ENCODE data around the gene P2RY2.

Gene P2RY2

DNA sequence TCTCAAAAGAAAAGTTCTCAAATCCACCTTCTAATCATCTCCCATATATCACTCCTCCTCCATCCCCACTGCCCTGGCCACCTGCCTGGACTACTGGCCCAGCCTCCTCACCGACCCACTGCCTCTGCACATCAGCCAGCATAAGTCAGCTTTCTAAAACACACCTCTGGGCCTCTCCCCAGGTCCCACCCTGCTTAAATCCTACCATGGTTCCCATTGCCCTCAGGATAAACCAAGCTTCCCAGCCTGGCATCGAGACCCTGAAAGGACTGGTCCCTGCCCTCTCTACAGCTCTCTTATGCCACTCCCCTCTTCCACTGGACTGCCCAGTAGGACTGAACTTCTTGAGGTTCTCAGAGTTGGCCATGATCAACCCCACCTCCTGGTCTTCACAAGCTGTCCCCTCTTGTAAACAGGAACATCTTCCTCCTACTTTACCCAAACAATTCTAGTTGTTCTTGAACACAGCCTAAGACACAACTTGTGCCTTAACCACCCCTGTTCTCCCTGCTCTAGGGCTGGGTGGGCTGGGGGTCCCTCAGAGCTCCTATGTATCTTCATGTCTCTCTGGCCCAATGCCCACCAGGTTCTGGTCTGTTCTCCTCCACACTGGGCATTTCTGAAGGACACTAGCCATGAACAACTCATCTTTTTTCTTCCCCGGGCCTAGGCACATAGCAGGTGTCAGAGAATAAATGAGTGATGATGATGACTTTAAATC is 41.5 kb downstream of the P2RY2 start:
- TF ChIP-seq, protein P1, sequence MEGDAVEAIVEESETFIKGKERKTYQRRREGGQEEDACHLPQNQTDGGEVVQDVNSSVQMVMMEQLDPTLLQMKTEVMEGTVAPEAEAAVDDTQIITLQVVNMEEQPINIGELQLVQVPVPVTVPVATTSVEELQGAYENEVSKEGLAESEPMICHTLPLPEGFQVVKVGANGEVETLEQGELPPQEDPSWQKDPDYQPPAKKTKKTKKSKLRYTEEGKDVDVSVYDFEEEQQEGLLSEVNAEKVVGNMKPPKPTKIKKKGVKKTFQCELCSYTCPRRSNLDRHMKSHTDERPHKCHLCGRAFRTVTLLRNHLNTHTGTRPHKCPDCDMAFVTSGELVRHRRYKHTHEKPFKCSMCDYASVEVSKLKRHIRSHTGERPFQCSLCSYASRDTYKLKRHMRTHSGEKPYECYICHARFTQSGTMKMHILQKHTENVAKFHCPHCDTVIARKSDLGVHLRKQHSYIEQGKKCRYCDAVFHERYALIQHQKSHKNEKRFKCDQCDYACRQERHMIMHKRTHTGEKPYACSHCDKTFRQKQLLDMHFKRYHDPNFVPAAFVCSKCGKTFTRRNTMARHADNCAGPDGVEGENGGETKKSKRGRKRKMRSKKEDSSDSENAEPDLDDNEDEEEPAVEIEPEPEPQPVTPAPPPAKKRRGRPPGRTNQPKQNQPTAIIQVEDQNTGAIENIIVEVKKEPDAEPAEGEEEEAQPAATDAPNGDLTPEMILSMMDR (IDR thresholded peaks at IDR 0.05): no peak
- H3K9ac ChIP-seq: no peak overlapping the region
- H3K4me2 ChIP-seq (ENCODE audit: low read length): no peak overlapping the region
- no peak overlapping the region for H3K4me3 ChIP-seq (ENCODE audit: low read depth, low read length)
- no peak overlapping the region for H2AFZ ChIP-seq
- no peaks in the 10 kb centered on the region for H3K4me1 ChIP-seq
- no peaks in the 10 kb centered on the region for H3K79me2 ChIP-seq
- H3K27me3 ChIP-seq (ENCODE audit: control insufficient read depth, insufficient read depth, low read length): no peaks in the 10 kb centered on the region
- H3K36me3 ChIP-seq (ENCODE audit: control insufficient read depth, insufficient read depth, low read length): no peaks in the 10 kb centered on the region
- no peaks in the 10 kb centered on the region for H3K9me3 ChIP-seq (ENCODE audit: control insufficient read depth, low read length)
- H3K27ac ChIP-seq: no peak overlapping the region

DNA sequence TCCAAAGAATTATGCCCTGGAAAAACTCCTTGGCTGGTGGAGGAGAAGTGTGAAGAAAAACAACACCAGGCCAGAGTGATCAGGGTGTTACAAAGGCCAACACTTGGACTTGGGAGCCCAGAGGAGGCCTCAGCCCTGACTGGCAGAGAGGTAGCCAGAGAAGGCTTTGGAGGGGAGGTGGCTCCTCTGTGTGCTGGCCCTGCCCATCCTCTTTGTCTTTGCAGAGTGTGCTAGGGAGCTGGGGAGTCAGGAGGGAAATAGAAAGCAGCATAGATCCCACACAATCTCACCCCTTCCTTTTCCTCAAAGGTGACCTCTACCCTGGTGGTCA is 42.0 kb downstream of the P2RY2 start:
- Histone ChIP-seq H3K79me2 (no peaks in the 10 kb centered on the region), H3K4me3 (ENCODE audit: low read depth, low read length) (no peak overlapping the region), H3K27ac (no peak overlapping the region), H3K4me2 (ENCODE audit: low read length) (no peak overlapping the region), H3K4me1 (no peaks in the 10 kb centered on the region), H3K27me3 (ENCODE audit: control insufficient read depth, insufficient read depth, low read length) (no peaks in the 10 kb centered on the region), H3K36me3 (ENCODE audit: control insufficient read depth, insufficient read depth, low read length) (no peaks in the 10 kb centered on the region), H3K9me3 (ENCODE audit: control insufficient read depth, low read length) (no peaks in the 10 kb centered on the region), H2AFZ (no peak overlapping the region), H3K9ac (no peak overlapping the region)
- TF ChIP-seq, protein P1 (IDR thresholded peaks at IDR 0.05): no peak

DNA sequence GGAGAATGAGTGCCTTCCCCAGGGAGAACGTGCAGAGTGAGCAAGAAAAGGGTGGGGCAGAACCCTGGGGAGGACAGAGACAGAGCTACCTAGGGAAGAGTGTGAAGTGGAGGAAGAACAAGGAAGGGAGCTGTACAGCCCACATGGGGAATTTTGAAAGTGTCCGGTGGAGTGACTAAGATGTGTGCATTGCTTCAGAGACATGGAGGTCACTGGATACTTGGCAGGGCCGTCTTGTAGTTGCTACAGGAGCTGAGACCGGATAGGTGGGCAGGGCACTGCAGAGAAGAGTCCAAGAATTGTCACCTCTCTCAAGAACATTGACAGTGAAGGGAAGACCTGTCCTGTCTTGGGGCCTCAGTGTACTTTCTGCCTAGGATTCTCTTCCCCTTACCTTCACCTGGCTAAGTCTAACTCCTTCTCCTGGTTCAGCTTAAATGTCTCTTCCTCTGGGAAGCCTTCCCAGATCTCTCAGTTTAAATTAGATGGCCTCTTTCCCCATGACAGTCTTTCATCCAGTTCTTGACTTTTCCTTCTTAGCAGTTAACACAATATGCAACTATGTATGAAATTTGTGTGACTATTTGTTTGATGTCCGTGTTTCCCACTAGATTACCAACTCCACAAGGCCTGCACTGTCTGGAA is 44.9 kb downstream of the P2RY2 start:
- no peaks in the 10 kb centered on the region for H3K79me2 ChIP-seq
- TF ChIP-seq, protein P1 (IDR thresholded peaks at IDR 0.05): no peak
- H3K4me1 ChIP-seq: no peaks in the 10 kb centered on the region
- H3K9me3 ChIP-seq (ENCODE audit: control insufficient read depth, low read length): no peaks in the 10 kb centered on the region
- no peaks in the 10 kb centered on the region for H3K36me3 ChIP-seq (ENCODE audit: control insufficient read depth, insufficient read depth, low read length)
- no peak overlapping the region for H3K4me2 ChIP-seq (ENCODE audit: low read length)
- no peak overlapping the region for H3K27ac ChIP-seq
- no peak overlapping the region for H3K9ac ChIP-seq
- no peak overlapping the region for H3K4me3 ChIP-seq (ENCODE audit: low read depth, low read length)
- H2AFZ ChIP-seq: no peak overlapping the region
- H3K27me3 ChIP-seq (ENCODE audit: control insufficient read depth, insufficient read depth, low read length): no peaks in the 10 kb centered on the region

DNA sequence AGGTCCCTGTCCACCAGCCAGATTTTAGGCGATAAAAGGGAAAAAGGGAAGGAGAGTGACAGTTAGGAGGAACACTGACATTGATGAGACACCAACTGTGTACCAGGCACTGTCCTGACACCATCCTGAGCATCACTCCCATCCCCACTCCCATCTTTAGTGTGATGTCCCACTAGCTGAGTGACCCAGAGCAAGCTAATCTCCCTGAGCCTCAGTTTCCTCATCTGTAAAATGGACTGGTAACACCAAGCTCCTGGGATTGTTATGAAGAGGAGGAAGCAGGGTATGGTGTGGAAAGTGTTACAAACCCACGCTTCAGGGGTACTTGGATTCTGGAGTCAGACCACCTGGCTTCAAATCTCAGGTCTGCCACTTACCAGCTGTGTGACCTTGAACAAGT is 45.6 kb downstream of the P2RY2 start:
- TF ChIP-seq, protein P1 (IDR thresholded peaks at IDR 0.05): no peak
- no peaks in the 10 kb centered on the region for H3K79me2 ChIP-seq
- H3K4me3 ChIP-seq (ENCODE audit: low read depth, low read length): no peak overlapping the region

More for the DNA sequence above, 45.6 kb downstream of the P2RY2 start:
- Histone ChIP-seq H3K9ac (no peak overlapping the region), H3K36me3 (ENCODE audit: control insufficient read depth, insufficient read depth, low read length) (no peaks in the 10 kb centered on the region), H3K27ac (no peak overlapping the region), H3K27me3 (ENCODE audit: control insufficient read depth, insufficient read depth, low read length) (no peaks in the 10 kb centered on the region), H3K9me3 (ENCODE audit: control insufficient read depth, low read length) (no peaks in the 10 kb centered on the region), H2AFZ (no peak overlapping the region), H3K4me2 (ENCODE audit: low read length) (no peak overlapping the region), H3K4me1 (no peaks in the 10 kb centered on the region)
